Activated naive CD8-positive, alpha-beta T cell treated with anti-CD3 and anti-CD28 coated beads for 36 hours (primary cell): ENCODE results near the gene EPAS1. TPM values are rescaled to one million over a fixed set of nuclear protein-coding genes. Genes with fewer than 3 reads are reported as not detected.
"Not testable (repeated sequence)": the region's sequence is repeated elsewhere in the genome, so short reads cannot be mapped to it uniquely, and the experiment has no call there.

ENCODE experiments used
- DNase-seq: peaks from one replicate; pipeline ENCODE4 v3.0.0; 2021
- H3K27ac Mint-ChIP-seq: one replicate; pipeline ENCODE4 v1.8.0; 2022; ENCODE audit warnings: mild to moderate bottlenecking, moderate library complexity, mixed read lengths
- H3K27me3 Mint-ChIP-seq: one replicate; pipeline ENCODE4 v1.8.0; 2022; ENCODE audit warnings: mild to moderate bottlenecking, mixed read lengths
- H3K36me3 Mint-ChIP-seq: one replicate; pipeline ENCODE4 v1.8.0; 2021; ENCODE audit warnings: mild to moderate bottlenecking, mixed read lengths
- H3K4me1 Mint-ChIP-seq: one replicate; pipeline ENCODE4 v1.8.0; 2021; ENCODE audit warnings: mixed read lengths
- H3K4me3 Mint-ChIP-seq: one replicate; pipeline ENCODE4 v1.8.0; 2022; ENCODE audit warnings: mild to moderate bottlenecking, moderate library complexity, mixed read lengths
- H3K9me3 Mint-ChIP-seq: one replicate; pipeline ENCODE4 v1.8.0; 2022; ENCODE audit warnings: mixed read lengths
- total RNA-seq, 2 experiments: library from RNA; stranded (reverse); gene quantifications; one replicate each; pipeline ENCODE4 v1.2.3, GENCODE V29; 2021

EPAS1 gene
- total RNA-seq, 2 experiments from 2014 or later = 0.78 to 1.5 TPM

DNA sequence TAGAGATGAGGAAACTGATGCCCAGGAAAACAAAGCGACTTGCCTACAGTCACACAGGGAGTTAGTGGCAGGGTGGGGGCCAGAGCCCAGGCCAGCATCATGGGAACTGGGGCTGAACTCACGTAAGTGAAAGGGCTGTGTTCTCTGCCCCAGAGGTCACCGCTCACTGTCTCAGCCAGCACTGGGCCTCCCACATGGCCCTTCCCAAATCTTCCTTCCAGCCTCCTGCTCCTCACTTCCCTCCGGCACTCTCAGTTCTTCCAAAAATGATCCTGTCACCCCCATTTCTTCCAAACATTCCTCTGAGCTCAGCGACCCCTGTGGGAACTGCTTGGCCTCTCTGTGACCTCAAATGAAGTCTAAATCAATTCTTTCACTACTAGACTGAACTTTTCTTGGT is 91.7 kb downstream of the EPAS1 start:
- no peaks in the 10 kb centered on the region for H3K4me1 Mint-ChIP-seq

DNA sequence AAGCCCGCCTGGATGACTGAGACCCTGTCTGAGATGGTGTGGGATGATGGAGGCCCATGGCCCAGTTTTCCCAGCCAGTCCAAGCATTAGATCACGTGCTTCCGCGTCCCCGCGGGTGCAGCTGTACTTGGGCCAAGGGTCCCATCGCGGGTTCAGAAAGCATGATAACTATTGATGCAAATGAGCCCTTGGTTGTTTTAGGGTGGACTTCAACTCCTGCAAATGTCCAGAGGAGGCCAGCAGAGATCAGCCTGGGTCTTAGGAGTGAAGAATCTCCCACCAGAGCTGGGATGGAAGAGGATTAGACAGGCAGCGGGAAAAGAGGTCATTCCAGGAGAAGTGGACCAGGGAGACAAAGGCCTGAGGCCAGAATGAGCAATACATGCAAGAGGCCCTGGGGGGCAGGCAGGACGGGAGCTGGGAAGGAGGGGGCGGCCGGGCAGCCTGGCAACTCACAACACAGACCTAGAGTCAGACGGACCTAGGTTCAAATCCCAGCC is 92.3 kb downstream of the EPAS1 start:
- Mint-ChIP-seq H3K9me3 (no peaks in the 10 kb centered on the region), H3K27me3 (no peaks in the 10 kb centered on the region), H3K27ac (no peak overlapping the region), H3K36me3 (no peaks in the 10 kb centered on the region), H3K4me1 (peaks cover under 1% of the 10 kb centered on the region), H3K4me3 (no peak overlapping the region)
- DNase-seq = no peak

More for the DNA sequence above, 91.7 kb downstream of the EPAS1 start:
- Mint-ChIP-seq H3K9me3 (no peaks in the 10 kb centered on the region), H3K4me3 (no peak overlapping the region), H3K36me3 (no peaks in the 10 kb centered on the region), H3K27me3 (no peaks in the 10 kb centered on the region), H3K27ac (no peak overlapping the region)
- DNase-seq = no peak

- DNase-seq = no peak
- H3K27ac Mint-ChIP-seq = no peak overlapping the region
- H3K4me3 Mint-ChIP-seq = no peak overlapping the region
- H3K27me3 Mint-ChIP-seq = no peaks in the 10 kb centered on the region
- H3K4me1 Mint-ChIP-seq = peaks cover 7% of the 10 kb centered on the region
- no peaks in the 10 kb centered on the region for H3K9me3 Mint-ChIP-seq
- no peaks in the 10 kb centered on the region for H3K36me3 Mint-ChIP-seq
Measured at GRCh38 chr2:46390036-46390435, 92.8 kb downstream of the EPAS1 start.

- Mint-ChIP-seq H3K4me3 (no peak overlapping the region), H3K27ac (no peak overlapping the region), H3K4me1 (peaks cover 11% of the 10 kb centered on the region), H3K27me3 (no peaks in the 10 kb centered on the region), H3K9me3 (no peaks in the 10 kb centered on the region), H3K36me3 (no peaks in the 10 kb centered on the region)
- DNase-seq = no peak
Measured at GRCh38 chr2:46390901-46391395, 93.7 kb downstream of the EPAS1 start.

GRCh38 chr2:46392561-46393346 is 95.5 kb downstream of the EPAS1 start:
- Mint-ChIP-seq H3K27ac (no peak overlapping the region), H3K36me3 (no peaks in the 10 kb centered on the region), H3K4me3 (no peak overlapping the region), H3K9me3 (no peaks in the 10 kb centered on the region), H3K27me3 (no peaks in the 10 kb centered on the region), H3K4me1 (peaks cover 11% of the 10 kb centered on the region)
- DNase-seq = no peak

- H3K27ac Mint-ChIP-seq = no peak overlapping the region
- DNase-seq = no peak
- no peaks in the 10 kb centered on the region for H3K36me3 Mint-ChIP-seq
- H3K4me3 Mint-ChIP-seq = no peak overlapping the region
- no peaks in the 10 kb centered on the region for H3K27me3 Mint-ChIP-seq
- peaks cover 11% of the 10 kb centered on the region for H3K4me1 Mint-ChIP-seq
- no peaks in the 10 kb centered on the region for H3K9me3 Mint-ChIP-seq
Measured at GRCh38 chr2:46393347-46393820, 96.2 kb downstream of the EPAS1 start.

DNA sequence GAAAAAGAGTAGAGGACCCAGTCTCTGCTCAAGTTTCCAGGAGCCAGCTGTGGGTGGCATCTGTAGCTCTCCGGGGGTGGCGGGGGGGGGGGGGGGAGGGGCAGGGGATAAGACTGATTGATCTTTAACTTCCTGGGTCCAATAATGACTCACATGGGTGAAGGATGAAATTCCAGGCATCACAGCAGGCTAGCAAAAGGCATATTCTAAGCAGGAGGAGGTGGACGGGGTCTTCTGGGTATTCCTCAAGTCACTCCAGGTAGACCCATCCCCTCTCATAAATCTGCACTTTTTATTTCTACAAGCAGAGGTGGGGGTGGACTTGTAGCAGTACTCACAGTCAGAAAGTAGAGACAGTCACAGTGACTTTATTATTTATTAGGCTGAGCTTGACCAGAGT is 96.7 kb downstream of the EPAS1 start:
- H3K27ac Mint-ChIP-seq = no peak overlapping the region
- no peak overlapping the region for H3K4me3 Mint-ChIP-seq
- no peak for DNase-seq

DNA sequence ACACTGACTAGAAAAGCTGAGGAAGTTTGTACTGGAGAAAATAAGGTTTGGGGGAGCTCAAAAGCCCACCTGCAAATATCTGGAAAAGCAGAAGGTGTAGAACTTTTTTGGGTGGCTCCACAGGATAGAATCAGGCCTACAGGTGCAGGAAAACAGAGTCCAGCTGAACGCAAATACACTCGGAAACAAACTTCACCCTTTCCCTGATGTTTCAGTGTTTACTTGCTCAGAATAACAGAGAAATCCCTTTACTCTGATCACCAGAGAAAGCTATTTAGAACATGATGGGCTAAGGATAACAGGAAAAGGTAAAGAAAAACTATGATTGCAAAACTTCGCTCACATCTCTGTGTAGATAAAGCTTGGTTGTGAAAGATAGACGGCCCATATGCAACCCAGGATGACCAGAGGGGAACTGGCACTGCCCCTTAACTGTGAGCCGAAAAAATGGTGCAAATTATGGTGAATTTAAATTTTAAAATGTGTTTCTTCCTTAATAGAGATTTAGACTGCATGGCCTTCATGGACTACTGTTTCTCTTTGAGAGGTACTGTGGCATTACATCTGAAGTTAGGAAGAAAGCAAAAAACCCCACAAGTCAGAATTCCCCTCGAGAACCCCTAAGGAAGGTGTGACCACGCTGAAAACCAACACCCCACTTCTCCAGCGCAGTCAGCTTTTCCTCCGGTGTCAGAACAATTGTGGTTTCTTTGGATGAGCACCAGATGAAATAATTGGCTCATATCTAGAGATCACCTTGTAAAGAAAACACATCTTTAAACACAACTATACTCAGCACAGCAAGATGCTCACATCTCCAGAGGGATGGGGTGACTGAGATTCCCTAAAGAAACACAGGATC is 97.7 kb downstream of the EPAS1 start:
- DNase-seq = no peak
- H3K36me3 Mint-ChIP-seq = no peaks in the 10 kb centered on the region
- no peak overlapping the region for H3K27ac Mint-ChIP-seq
- peaks cover 11% of the 10 kb centered on the region for H3K4me1 Mint-ChIP-seq
- H3K9me3 Mint-ChIP-seq = no peaks in the 10 kb centered on the region
- no peaks in the 10 kb centered on the region for H3K27me3 Mint-ChIP-seq
- no peak overlapping the region for H3K4me3 Mint-ChIP-seq

More for the DNA sequence above, 96.7 kb downstream of the EPAS1 start:
- no peaks in the 10 kb centered on the region for H3K27me3 Mint-ChIP-seq
- H3K4me1 Mint-ChIP-seq = peaks cover 11% of the 10 kb centered on the region
- H3K36me3 Mint-ChIP-seq = no peaks in the 10 kb centered on the region
- no peaks in the 10 kb centered on the region for H3K9me3 Mint-ChIP-seq

DNA sequence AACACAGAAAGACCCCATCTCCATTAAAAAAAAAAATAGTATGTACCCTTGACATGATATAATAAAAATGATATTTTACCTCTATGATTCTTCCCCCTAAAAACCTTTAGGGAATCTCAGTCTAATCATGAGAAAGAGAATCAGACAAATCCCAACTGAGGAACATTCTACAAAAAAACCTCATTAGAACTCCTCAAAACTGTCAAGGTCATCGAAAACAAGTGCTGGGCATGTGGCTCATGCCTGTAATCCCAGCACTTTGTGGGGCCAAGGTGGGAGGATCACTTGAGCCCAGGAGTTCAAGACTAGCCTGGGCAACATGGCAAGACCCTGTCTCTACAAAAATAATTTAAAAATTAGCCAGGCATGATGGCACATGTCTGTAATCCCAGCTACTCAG is 98.5 kb downstream of the EPAS1 start:
- DNase-seq, H3K9me3 Mint-ChIP-seq, H3K27me3 Mint-ChIP-seq, H3K4me3 Mint-ChIP-seq, H3K27ac Mint-ChIP-seq, H3K36me3 Mint-ChIP-seq: not testable (repeated sequence)
- peaks cover 11% of the 10 kb centered on the region for H3K4me1 Mint-ChIP-seq

DNA sequence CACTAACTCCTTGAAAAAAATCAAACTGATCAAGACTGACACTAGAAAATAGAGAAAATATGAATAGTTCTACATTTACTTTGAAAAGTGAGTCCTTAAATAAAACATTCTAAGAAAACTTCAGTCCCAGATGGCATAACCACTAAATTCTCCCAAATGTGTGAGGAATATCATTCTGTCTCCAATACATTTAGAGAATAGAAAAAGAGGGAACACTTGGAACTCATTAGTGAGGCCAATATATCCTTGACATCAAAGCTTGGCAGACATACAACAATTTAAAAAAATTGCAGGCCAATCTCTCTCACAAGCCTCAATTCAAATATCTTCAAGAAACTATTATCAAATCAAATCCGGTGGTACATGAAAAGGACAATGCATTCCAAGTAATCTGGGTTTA is 102.8 kb downstream of the EPAS1 start:
- DNase-seq = no peak
- H3K36me3 Mint-ChIP-seq = no peaks in the 10 kb centered on the region
- H3K4me3 Mint-ChIP-seq = no peak overlapping the region
- peaks cover 5% of the 10 kb centered on the region for H3K4me1 Mint-ChIP-seq
- no peaks in the 10 kb centered on the region for H3K27me3 Mint-ChIP-seq
- H3K27ac Mint-ChIP-seq = no peak overlapping the region
- H3K9me3 Mint-ChIP-seq = no peaks in the 10 kb centered on the region

GRCh38 chr2:46402874-46403273 is 105.7 kb downstream of the EPAS1 start:
- no peak for DNase-seq
- no peaks in the 10 kb centered on the region for H3K27me3 Mint-ChIP-seq
- no peak overlapping the region for H3K27ac Mint-ChIP-seq
- H3K4me3 Mint-ChIP-seq = no peak overlapping the region
- no peaks in the 10 kb centered on the region for H3K4me1 Mint-ChIP-seq
- H3K9me3 Mint-ChIP-seq = no peaks in the 10 kb centered on the region
- no peaks in the 10 kb centered on the region for H3K36me3 Mint-ChIP-seq

DNA sequence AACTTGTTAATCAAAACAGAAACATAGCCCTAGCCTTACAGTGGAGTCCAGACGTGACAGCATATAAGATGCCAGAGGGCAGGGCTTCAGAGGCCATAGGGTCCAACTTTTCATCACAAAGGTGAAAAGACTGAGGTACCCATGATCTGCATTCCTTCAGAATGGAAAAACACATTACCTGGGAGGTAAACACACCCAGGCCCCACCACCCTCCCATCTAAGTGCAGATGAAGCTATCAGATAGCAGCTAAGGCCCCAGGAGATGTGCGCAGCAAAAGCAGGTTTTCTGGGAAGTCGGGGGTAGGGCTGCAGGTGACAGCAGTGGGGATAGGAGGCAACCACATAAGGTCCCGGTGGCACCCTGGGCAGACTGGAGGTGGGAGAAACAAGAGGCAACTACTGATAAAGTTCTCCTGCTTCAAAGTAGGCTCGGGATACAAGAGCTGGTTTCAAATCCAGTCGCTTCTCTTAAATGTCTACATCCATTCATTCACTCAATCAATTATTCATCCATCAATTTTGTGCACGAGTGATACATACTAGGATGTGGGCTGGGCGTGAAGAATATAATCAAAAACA is 107.1 kb downstream of the EPAS1 start:
- Mint-ChIP-seq H3K4me3 (no peak overlapping the region), H3K36me3 (no peaks in the 10 kb centered on the region), H3K4me1 (no peaks in the 10 kb centered on the region), H3K27me3 (no peaks in the 10 kb centered on the region), H3K9me3 (no peaks in the 10 kb centered on the region), H3K27ac (no peak overlapping the region)
- no peak for DNase-seq

DNA sequence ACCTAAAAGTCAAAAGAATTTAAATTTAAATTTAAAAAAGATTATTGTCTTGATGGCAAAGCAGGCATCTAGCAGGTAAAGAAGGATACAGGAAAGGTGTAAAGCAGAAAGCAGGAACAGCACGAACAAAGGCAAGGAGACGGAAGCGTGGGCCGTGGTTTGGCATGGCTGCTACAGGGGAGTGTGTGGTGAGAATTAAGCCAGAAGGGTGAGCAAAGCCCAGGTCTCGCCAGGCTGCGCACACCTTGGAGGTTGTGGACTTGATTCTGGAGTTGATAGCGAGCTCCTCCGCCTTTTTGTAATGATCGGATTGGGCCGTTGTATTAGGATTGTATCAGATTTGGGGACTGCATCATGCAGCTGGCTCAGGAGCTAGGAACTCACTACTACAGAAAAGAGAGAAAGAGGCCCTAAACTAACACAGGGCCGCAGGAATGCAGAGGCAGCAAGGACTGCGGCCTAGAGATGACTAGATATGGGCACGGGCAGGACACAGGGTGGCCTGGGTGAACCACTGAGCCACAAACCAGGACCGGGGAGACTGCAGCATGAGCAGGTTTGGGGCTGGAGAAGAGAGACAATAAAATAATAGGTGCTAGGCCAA is 110.7 kb downstream of the EPAS1 start:
- DNase-seq = no peak
- Mint-ChIP-seq H3K4me1 (no peaks in the 10 kb centered on the region), H3K27ac (no peak overlapping the region), H3K36me3 (no peaks in the 10 kb centered on the region), H3K27me3 (no peaks in the 10 kb centered on the region), H3K4me3 (no peak overlapping the region), H3K9me3 (no peaks in the 10 kb centered on the region)

- Mint-ChIP-seq H3K4me3 (no peak overlapping the region), H3K4me1 (no peaks in the 10 kb centered on the region), H3K9me3 (no peaks in the 10 kb centered on the region), H3K27ac (no peak overlapping the region), H3K36me3 (no peaks in the 10 kb centered on the region), H3K27me3 (no peaks in the 10 kb centered on the region)
- no peak for DNase-seq
Measured at GRCh38 chr2:46409756-46410155, 112.5 kb downstream of the EPAS1 start.
